ENCODE results near the gene STC2.

The STC2 gene

DNA sequence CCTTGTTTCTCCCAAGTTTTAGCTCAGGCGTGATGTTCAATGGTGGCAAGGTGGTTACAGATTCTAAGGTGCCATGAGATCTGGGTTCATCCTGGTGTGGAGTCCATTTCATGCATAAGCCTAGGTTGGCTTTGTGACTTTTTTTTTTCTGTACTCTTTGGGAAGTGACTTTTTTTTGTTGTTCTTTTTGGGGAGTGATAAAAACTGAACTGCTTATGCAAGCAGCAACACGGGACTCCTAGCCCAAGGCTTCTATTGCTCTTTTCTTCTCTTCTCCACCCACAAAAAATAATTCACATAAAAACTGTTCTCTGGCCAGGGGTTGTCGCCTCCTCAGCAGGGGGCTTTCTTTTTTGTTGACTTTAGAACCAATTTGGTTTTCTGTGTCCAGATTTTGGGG lies 15.4 kb downstream of the STC2 start:
- DNase-seq (ENCODE audit: low read depth), result no peak

DNA sequence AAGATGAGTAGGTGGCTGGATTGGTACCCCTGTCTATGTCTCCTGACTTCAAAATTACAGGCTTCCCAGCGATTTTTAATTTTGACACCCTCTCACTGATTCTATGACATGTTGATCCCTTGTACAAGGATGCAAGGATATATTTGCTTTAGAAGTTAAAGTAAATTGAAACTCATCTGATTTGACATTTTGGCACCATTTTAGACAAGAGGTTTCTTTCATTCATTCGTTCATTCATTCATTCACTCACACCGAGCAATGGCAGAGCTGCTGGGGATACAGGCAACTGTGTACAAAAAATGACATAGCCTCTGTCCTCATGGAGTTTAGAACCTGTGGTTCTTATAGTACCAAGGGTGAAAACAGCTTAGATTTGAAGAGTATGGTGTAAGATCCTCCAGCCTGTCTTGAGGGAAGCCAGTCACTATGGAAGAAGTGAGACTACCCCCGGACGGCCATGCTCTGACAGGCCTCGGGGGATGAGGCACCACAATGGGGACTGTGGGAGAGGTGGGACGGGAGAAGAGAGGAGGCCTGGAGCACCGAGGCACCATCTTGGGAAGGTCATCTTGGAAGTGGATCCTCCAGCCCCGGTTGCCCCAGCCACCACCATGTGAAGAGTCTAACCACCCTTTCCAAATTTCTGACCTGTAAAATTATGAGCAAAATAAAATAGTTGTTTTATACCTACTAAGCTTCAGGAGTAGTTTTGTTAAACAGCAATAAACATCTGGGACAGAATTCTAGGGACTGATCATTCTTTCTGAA lies 16.2 kb downstream of the STC2 start:
- no peak for DNase-seq (ENCODE audit: low read depth)

DNA sequence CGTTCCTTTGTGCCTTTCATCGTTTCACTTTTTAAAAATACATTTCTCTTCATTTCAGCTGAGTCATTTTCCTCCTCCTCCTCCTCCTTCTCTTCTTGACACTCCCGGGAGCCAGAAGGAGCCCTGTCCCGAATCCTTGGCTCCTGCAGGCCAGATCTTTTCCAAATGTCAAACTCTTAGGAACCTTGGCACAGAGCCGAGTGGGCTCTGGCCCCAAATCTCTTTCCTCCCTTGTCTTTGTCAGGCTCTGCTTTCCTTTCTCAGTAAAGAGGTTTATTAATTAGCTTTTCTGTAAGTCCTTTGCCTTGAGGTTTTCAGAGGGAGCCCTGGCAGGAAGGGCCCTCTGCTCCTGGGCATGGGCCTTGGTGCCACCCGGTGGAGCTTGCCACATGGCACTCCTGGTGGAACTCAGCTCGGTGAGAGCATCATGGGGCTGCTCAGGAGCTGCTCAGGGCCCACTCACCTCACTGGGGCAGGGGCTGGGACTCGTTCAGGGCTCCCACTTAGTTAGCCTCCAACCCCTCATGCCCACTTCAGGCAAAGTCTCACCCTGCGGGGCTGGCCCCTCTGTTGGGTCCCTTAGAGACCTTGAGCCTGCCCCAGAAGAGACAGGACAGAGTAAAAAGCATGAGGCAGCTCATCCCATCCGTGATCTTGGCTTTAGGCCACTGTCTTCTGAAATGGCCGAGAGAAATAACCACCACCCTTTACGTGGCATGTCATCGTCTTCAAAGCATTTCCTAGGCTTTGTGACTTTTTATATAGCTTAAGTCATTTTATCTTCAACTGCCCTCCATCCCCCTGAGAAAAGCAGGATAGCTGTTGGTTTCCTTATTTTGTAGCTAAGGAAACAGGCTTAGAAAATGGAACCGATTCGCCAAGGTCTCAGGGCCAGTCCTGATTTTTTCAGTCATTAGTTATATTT lies 17.1 kb downstream of the STC2 start:
- DNase-seq (ENCODE audit: low read depth), result no peak

DNA sequence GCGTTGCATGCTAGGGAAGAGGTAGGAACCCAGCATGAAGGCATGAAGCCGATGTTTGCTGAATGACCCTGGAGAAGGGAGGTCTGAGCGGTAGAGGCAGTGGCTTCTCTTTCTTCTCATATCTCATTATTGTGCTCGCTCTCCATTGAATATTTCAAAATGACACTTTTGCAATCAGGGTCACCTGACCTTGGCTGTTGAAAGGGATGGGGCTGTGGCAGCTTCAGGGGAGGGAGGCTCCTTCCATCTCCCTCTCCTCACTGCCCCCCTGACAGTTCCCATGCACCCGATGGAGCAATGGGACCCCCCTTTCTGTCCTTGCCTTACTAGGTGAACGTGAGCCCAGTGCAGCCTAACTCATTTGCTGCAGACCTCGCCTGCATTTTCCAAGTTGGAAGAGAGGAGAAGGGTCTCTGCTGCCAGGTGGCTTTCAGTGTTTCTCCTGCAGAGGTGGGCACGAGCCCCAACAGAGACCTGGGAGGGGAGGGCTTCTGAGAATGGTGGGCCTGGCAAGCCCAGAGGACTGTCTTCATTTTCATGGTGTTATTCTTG lies 17.9 kb downstream of the STC2 start:
- no peak for DNase-seq (ENCODE audit: low read depth)

DNA sequence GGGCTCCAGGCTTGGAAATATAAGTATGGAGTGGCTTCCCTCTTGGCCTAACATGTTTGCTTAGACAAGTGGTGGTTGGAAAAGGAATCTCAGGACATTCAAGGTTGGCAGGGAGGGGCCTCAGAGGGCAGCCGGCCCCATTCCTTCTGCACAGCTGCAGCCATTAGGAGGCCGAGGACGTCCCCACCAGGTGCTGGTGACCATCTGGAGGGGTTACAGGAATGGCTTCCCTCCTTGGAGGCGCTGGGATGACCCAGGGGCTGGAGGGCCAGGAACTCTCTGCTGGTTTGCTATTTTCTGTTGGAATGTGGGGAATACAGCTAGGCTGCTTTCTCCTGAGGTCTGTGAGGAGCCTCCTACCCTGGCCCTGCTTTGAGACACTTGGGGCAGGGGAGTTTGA lies 18.5 kb downstream of the STC2 start:
- DNase-seq (ENCODE audit: low read depth), result no peak

DNA sequence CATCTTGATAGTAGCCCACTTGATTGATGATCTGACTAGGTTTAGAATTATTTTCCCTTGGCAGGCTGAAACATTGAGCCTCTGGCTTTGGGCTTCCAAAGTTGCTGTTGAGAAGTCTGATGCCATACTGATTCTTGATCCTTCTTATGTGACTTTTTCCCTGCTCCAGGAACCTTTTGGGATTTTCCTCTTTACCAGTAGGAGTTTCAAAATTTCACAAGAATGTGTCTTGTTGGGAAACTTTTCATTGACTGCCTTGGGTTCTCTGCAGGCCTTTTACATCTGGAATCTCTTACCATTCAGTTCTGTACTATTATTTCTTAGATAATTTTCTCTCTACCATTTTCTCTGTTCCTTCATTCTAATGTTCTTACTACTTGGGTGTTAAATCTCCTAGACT lies 20.0 kb downstream of the STC2 start:
- DNase-seq (ENCODE audit: low read depth), result no peak

DNA sequence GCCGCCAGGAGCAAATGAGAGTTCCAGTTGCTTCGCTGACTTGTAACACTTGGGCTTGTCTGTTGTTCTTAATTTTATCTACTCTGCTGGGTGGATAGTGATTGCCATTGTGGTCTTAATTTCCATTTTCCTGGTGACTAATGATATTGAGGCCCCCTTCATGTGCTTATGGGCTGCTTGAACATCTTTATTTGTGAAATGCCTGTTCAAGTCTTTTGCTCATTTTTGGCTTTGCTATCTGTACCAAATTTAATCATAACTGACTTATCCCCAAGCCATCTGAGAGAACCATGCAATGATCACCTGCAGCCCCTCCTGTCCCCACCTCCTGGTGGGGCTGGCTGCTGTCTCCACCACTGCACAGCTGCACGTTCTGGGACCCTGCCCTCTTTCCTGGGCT lies 20.5 kb downstream of the STC2 start:
- no peak for DNase-seq (ENCODE audit: low read depth)

DNA sequence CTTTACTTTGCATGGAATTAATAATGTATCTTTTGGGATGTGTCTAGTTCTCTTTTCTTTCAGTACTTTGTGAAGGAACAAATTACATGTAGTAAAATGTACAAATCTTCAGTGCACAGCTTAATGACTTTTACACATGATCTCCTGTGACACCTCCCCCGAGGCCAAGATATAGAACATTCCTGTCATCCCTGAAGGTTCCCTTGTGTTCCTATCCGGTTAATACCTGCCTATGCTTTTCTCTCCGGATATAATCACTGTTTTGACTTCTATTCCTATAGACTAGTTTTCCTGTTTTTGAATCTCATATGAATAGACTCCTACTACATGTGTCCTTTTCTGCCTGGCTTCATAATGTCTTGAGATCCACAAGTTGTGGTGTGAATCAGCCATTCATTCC lies 21.5 kb downstream of the STC2 start:
- no peak for DNase-seq (ENCODE audit: low read depth)

DNA sequence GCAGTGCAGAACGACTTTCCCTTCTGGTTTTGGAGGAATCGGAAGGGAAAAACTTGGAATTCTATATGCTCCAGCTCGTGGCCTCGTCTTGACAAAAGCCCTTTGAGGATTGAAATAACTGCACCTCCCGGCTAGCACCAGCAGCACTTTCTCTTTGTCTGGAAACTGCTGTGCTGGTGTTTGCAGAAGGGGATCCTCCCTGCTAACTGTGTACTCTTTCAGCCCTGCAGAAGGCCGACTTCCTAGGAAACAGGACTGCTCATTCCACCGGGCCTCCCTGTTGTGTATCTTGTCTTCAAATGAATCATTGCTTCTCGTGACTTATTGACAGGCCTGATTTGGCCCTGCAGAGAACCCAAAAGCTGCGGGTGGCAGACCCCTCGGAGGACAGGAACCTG lies 23.6 kb downstream of the STC2 start:
- DNase-seq (ENCODE audit: low read depth), result no peak

DNA sequence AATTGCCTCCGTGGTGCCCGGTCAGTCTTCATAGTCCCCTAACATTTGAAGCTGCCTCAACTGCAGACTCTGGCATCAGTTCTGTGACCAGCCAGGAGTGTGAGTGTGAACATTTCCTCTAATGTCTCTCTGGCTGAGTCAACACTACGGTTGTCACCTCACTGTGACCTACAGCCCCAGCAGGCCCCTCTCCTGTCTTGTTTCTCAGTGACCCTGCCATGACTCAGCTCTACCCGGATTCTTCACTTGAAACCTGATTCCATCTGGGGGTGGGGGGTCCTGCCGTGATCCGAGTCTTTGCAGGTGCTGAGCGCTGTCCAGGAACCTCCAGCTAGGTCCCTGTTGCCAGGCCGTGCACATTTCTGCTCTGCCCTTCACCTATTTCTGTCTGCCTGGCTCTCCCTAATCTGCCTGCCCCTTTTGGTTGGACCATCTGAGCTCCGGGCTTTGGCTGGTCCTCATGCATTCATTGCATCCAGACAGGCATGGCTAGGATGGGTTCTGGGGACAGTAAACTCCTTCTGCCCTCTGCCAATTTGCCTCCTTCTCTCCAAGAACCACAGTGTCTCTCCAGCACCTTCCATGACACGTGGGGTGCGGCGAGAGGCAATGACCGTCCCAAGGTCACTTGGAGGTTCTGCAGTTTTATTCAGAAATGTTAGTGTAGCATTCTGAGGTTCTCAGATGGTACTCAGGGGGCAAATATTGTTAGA lies 24.2 kb downstream of the STC2 start:
- DNase-seq (ENCODE audit: low read depth), result no peak

DNA sequence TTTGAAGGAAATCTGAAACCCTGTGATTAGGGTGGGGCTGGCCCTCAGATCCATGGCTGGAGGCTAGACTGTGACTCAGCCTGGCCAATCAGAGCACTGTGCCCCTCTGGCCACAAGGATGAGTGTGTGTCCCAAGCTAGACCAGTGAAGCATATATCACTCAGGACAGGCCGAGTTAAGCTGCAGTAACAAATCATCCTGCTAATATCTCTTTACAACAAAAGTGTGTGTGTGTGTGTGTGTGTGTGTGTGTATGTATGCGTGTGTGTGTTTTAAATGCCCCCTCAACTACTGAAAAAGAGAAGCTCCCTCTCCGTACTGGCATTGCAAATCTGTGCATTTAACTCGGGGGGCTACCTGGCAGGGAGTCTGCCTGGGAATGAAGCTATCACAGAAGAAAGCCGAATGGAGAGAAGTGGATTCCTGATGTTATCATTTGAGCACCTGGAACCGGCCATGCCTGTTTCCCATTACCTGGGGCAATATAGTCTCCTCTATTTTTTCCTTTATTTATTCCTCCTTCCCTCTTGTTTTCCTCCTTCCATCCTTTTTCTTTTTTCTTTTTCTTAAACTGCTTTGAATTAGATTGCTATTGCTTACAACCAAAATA lies 25.6 kb downstream of the STC2 start:
- no peak for DNase-seq (ENCODE audit: low read depth)

DNA sequence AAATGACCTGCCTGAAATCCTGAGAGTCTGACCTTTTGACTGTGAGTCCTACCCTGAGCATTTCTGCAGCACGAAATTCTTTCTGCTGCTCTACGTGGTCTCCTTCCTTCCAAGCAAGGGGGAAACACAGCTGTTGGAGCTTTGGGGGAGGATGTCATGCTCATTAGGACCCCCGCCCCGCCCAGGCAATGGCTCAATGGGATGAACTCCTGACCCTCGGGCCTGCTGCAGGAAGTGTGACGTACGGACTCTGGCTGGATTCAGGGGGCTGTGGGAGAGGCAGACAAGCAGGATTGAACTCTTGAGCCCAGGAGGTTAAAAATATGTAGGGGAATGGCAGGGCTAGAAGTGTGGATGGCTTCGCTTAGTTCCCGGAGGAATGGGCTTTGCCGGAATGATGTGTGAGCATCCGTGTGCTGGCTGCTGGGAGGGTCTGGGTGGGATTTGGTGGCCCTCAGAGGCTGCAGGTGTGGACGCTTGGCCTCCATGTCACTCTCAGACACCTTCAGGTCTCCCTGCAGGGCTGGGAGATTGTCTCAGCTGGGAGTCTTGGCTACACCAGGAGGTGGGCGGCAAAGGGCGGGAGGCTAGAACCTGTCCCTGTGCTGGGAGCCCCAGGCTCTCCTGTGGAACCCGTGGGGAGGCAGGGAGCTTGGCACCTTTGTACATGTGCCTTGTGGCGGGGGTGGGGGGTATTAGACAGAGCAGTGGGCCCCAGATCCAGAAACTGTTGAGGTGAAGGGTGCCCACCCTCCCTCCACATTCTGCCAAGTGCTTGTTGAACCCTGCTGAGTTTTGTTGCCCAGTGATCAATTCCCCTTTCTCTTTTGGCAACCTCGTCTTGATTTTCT lies 26.3 kb downstream of the STC2 start:
- DNase-seq (ENCODE audit: low read depth), result no peak

DNA sequence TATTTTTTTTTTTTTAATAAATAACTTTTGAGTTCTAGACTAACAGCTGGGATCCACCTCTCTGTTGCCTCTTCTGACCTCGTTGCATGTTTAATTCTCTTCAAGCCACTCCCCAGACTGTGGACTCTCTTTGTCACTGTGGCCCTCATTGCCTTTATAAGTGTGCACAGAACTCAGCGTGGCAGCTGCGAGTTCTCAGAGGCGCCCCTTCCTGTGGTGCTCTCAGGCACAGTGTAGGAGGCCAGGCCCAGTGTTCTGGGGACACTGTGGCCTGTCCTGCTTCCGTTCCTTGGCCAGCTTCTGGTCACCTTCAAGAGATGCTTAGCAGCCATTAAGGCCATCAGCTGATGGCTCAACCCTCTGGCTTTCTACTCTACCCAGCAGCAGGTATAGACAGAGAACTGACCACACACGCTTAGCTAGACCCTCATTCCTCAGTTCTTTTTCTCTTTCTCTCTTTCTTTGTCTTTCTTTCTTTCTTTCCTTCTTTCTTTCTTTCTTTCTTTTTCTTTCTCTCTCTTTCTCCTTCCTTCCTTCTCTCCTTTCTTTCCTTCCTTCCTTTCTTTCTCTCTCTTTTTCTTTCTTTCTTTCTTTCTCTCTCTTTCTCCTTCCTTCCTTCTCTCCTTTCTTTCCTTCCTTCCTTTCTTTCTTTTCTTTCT lies 27.7 kb downstream of the STC2 start:
- no peak for DNase-seq (ENCODE audit: low read depth)

DNA sequence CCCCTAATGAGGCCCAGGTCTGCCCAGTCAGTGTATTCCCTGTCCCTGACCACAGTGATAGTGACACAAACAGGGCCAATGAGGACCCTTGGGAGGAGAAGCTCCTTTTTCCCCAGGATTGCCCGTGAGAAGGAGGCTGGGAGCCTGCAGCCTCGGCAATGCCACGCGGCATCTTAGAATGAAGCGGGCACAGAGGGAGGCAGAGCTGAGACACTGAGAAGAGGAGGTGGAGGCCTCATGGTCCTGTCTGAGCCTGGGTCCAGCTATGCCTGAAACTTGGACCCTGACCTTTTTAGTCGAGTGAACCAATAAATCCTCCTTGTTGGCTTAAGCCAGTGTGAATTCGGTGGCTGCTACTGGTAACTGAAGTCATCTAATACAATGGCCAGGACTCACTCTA lies 28.4 kb downstream of the STC2 start:
- no peak for DNase-seq (ENCODE audit: low read depth)

DNA sequence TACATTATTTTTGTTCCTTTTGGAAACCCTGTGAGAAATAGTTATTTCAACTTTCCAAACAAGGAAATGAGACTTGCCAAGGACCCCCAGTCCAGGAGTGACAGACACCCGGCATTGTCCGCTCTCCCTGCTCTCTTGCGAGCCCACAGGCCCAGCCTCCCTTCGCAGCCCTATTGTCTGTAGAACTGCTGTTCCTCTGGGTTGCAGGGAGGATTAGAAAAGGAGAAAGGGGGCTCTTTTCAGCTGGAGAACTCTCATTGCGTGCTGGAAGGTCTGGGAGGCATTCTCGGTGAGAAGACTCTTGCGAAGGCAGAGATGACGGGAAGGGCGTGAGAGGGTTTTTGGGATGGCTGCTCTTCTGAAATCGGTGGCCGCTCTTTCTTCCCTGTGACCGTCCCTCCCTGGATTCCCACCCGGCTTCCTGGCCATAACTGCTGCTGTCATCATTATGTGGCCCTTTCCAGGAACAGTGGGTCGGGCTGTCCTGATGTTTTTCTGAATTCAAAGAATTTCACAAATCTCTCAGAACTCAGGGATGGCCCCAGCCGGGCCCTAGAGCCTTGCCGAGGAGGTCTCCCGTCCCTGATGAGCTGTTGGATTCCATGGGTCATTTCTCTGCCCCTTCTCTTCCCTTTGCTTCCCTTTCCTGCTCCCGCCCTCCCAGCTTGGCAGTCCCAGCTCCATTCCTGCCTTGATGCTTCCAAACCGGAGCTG lies 29.8 kb downstream of the STC2 start:
- no peak for DNase-seq (ENCODE audit: low read depth)

DNA sequence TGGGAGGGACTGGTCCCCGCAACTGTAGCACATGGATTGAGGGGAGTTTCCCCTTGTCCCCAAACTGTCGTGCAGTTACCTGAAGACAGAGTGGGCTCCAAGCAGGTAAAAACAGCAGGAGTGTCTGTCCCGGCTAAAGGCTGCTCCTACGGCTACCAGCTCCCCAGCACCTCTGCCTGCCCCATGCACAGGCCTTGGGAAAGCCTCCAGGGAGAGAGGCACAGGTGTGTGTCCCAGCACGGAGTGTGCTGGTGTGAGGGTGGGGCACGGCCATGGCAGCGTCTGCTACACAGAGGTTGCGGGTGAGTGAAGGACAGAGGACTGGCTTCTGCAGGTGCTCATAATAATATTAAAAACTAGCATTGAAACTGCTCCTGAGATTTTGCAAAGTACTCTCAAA lies 30.4 kb downstream of the STC2 start:
- no peak for DNase-seq (ENCODE audit: low read depth)

DNA sequence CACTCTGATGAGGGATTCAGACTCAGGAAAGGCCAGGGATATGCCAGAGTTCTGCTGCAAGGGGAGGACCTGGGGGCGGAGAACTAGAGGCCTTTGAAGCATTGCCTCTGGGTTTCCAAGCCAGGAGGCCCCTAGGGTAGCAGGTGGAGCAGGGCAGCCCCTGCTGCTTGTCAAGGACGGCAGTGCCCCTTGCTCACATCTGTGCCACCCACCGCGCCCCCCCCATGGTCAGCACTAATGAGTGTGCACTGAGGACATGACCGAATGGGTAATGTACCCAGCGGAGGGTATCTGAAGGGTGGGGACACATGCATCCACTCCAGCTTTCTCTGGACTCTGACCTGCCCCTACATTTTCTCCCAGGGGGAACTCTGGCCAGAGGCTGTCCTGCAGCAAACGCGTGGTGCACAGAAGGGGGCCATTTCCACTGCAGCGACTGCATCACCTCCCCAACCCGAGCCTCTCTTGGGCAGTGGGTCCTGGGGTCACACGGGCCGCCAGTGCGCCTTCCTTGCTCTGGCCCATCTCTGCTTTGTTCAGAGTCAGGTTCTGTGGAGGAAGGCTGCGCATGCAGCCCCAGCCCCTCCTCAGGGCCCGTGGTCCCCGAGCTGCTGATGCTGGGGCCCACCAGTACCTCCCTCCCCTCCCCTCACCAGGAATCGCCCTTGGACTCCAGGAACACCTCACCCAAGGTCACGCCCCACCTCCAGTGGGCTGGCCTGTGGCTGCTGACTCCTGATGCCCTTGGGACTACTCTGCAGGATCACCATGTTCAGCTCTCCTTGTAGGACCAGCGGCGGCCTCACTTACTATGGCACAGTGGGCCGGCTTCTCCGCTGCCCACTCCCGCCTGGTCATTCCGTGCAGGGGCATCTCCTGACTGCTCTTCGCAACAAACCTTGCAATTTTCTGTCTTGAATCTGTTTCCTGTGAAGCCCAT lies 31.2 kb downstream of the STC2 start:
- no peak for DNase-seq (ENCODE audit: low read depth)

DNA sequence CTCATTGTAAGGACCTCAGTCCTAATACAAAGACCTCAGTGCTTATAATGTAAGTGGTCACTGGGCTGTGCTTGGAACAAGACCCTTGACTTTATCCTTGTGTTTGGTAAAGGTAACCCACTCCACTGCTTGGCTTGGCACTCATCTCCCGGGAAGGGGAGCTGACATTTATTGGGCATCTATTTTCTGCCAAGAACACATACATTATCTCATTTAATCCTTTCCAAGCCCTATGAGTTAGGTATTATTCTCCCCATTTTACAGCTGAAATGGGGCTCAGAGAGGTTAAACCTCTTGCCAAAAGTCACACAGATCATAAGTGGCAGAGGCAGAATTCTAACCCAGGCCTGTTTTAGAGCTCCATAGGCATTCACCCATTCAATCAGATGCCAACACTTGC lies 32.4 kb downstream of the STC2 start:
- no peak for DNase-seq (ENCODE audit: low read depth)

All from activated T-helper 9 cell treated with anti-CD3 and anti-CD28 coated beads, Interleukin-2, amount 50 U/mL, for 16 hours (primary cell).